HepG2 (cell line): ENCODE data around the gene ISCA1. TPM values are rescaled to one million over a fixed set of nuclear protein-coding genes. Genes with fewer than 3 reads are reported as not detected.

Experiments
- GABPB1 ChIP-seq: IDR thresholded peaks from 2 replicates; pipeline ENCODE4 v1.6.1; 2016; ENCODE audit warnings: mild to moderate bottlenecking, missing genetic modification reagents, moderate library complexity, missing compliant biosample characterization
- NFAT5 ChIP-seq: sonication (generic); formaldehyde crosslinking; IDR thresholded peaks from 2 replicates; pipeline ENCODE4 v1.4.0; 2020; ENCODE audit warnings: missing genetic modification reagents
- NR2F6 ChIP-seq, 2 experiments: IDR thresholded peaks; 2 replicates each; pipeline ENCODE4 v1.6.1; 2016; ENCODE audit warnings: antibody characterized with exemption in 1 of 2, mild to moderate bottlenecking in 1 of 2
- NR3C1 ChIP-seq: sonication (generic); formaldehyde crosslinking; IDR thresholded peaks from 2 replicates; pipeline ENCODE4 v1.4.0; 2020; ENCODE audit warnings: missing genetic modification reagents
- PHF21A ChIP-seq: sonication (generic); formaldehyde crosslinking; IDR thresholded peaks from 2 replicates; pipeline ENCODE4 v1.5.0; 2020; ENCODE audit warnings: mild to moderate bottlenecking, missing genetic modification reagents
- SAP130 ChIP-seq: IDR thresholded peaks from 2 replicates; pipeline ENCODE4 v1.6.1; 2016; ENCODE audit warnings: low read depth
- SMC3 ChIP-seq: IDR thresholded peaks from 2 replicates; pipeline ENCODE4 v1.6.1; 2011; ENCODE audit warnings: low read length, improper control_type of control experiment
- SP4 ChIP-seq: sonication (generic); formaldehyde crosslinking; IDR thresholded peaks from 2 replicates; pipeline ENCODE4 v1.8.1; 2023; ENCODE audit warnings: mild to moderate bottlenecking, missing genetic modification reagents
- SPEN ChIP-seq: sonication (generic); formaldehyde crosslinking; IDR thresholded peaks from 2 replicates; pipeline ENCODE4 v1.5.1; 2020; ENCODE audit warnings: low read depth, mild to moderate bottlenecking, missing genetic modification reagents
- TAF1 ChIP-seq: sonication (generic); formaldehyde crosslinking; IDR thresholded peaks from 2 replicates; pipeline ENCODE4 v1.4.0; 2020; ENCODE audit warnings: missing genetic modification reagents
- TARDBP ChIP-seq: sonication (generic); formaldehyde crosslinking; IDR thresholded peaks from 2 replicates; pipeline ENCODE4 v1.8.0; 2022; ENCODE audit warnings: mild to moderate bottlenecking, missing genetic modification reagents
- ZBED4 ChIP-seq: sonication (generic); formaldehyde crosslinking; IDR thresholded peaks from 2 replicates; pipeline ENCODE4 v1.4.0; 2020; ENCODE audit warnings: missing genetic modification reagents, borderline replicate concordance
- ZMYM3 ChIP-seq: sonication (generic); formaldehyde crosslinking; IDR thresholded peaks from 2 replicates; pipeline ENCODE4 v1.5.1; 2020; ENCODE audit warnings: mild to moderate bottlenecking, missing genetic modification reagents
- ZMYM4 ChIP-seq: sonication (generic); formaldehyde crosslinking; IDR thresholded peaks from 2 replicates; pipeline ENCODE4 v1.8.1; 2023; ENCODE audit warnings: mild to moderate bottlenecking, missing genetic modification reagents
- ZNF576 ChIP-seq: sonication (generic); formaldehyde crosslinking; IDR thresholded peaks from 2 replicates; pipeline ENCODE4 v1.4.0; 2020; ENCODE audit warnings: mild to moderate bottlenecking, missing genetic modification reagents
- ZNF609 ChIP-seq: sonication (generic); formaldehyde crosslinking; IDR thresholded peaks from 2 replicates; pipeline ENCODE4 v1.4.0; 2020; ENCODE audit warnings: mild to moderate bottlenecking, missing genetic modification reagents, borderline replicate concordance
- polyA plus RNA-seq, 8 experiments: library from polyadenylated mRNA; depleted of rRNA in 3 of 8; stranded (reverse) in 7 of 8; unstranded in 1 of 8; fragments of >200 nt; fragmentation: Illumina TruSeq in 4 of 8; extraction: Trizol in 4 of 8; gene quantifications; 2 replicates each; pipeline versions ENCODE4 v1.2.1 to v1.2.3, GENCODE V29; 2011 to 2016; ENCODE audit warnings: low read depth in 4 of 8, missing spikeins in 1 of 8, mixed read lengths in 1 of 8; ENCODE audit not compliant: insufficient read depth in 1 of 8
- total RNA-seq, 5 experiments: library from RNA; depleted of rRNA; stranded (reverse); fragments of >200 nt; fragmentation: Illumina TruSeq; extraction: Trizol; gene quantifications; 2 replicates each; pipeline ENCODE4 v1.2.3, GENCODE V29; 2016; ENCODE audit warnings: low read depth in 1 of 5

The ISCA1 gene
- total and polyA plus RNA-seq, 2 of the 13 experiments (the other 11 are each of a cell fraction or from before 2014, with no cell fraction given), result 29.2 to 40.9 TPM

- TF ChIP-seq SAP130, result peak; percentile 44; the same call in 1 of the 2 replicates
- no peak for TF ChIP-seq ZBED4
- 0 out of 2 replicates have a peak, but pooled peaks have one; percentile 19 for TF ChIP-seq SP4 (CRISPR knock-in tag)
- TF ChIP-seq GABPB1 (CRISPR knock-in tag), result peak; percentile 22; the same call in 1 of the 2 replicates
- no peak for TF ChIP-seq NR3C1 (CRISPR knock-in tag)
- TF ChIP-seq ZNF576 (CRISPR knock-in tag), result no peak
- peak; percentile 50; the same call in 1 of the 2 replicates for TF ChIP-seq SPEN
- TF ChIP-seq TAF1 (CRISPR knock-in tag), result no peak
- TF ChIP-seq ZNF609 (CRISPR knock-in tag), result no peak
- TF ChIP-seq ZMYM3 (CRISPR knock-in tag), result 0 out of 2 replicates have a peak, but pooled peaks have one; percentile 8
- no peak for TF ChIP-seq NFAT5 (CRISPR knock-in tag)
- peak; percentile 40; the same call in 1 of the 2 replicates for TF ChIP-seq SMC3
- TF ChIP-seq ZMYM4 (CRISPR knock-in tag), result peak; percentile 14; the same call in 1 of the 2 replicates
- peak; percentile 47; the same call in 1 of the 2 replicates for TF ChIP-seq NR2F6 (IDR thresholded peaks at IDR 0.05)
- TF ChIP-seq NR2F6 (CRISPR knock-in tag; IDR thresholded peaks at IDR 0.05), result peak; percentile 49
- 0 out of 2 replicates have a peak, but pooled peaks have one; percentile 21 for TF ChIP-seq TARDBP (CRISPR knock-in tag)
- TF ChIP-seq PHF21A (CRISPR knock-in tag), result no peak
These were observed 35.6 kb downstream of the ISCA1 start (continued) for GRCh38 chr9:86246752-86247161.
